Measurements from ENCODE around the gene AP1AR.

AP1AR gene, protein sequence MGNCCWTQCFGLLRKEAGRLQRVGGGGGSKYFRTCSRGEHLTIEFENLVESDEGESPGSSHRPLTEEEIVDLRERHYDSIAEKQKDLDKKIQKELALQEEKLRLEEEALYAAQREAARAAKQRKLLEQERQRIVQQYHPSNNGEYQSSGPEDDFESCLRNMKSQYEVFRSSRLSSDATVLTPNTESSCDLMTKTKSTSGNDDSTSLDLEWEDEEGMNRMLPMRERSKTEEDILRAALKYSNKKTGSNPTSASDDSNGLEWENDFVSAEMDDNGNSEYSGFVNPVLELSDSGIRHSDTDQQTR

DNA sequence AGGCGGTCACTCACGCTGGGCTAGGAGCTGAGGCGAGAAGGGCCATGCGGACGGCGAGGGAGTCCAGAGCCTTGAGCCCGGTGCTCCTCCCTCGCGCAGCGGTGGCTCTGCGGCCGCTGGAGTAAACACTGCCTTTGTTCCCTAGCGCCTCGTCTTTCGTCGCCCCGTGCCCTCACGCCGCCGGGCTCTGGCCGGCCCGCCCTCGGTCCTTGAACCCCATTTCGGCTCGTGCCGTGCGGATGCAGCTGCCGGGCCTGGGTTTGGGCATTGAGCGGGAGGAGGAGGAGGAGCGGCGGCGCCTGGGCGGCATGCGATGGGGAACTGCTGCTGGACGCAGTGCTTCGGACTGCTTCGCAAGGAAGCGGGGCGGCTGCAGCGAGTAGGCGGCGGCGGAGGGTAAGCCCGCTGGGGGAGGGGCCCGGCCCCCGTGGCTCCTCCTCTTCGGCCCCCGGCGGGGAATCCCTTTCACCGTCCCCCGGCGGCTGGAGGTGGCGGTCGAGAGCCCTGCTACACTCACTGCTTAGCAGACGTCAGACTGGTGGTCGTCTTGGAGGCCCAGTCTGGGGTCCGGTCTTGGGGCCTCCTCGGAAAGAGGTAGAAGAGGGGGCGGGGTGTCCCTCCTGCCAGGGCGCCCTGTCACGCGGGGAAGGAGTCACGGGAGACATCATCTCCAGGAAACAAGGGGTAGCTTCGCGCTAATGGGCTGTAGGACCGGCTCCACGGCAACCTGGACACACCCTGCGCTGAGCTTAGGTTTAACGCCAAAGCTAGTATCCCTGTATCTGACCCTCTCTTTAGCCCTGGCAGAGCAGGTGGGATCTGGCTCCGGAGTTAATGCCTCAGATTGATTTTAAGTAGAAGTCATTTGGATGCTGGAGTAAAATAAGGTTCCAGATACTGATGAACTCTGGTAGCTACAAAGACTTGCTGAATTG lies at the start of gene AP1AR:
TSS of gene AP1AR (plus strand) at position 9 of the 935 bp plus-strand sequence. CDS start at position 314, 305 bp downstream.
- DNase-seq (ENCODE audit: low spot score in 2 of 2) (peak; percentile 70 to 76), ATAC-seq (replicated peaks; ENCODE audit: extremely low read depth, poor library complexity, severe bottlenecking) (peak; percentile 59)

DNA sequence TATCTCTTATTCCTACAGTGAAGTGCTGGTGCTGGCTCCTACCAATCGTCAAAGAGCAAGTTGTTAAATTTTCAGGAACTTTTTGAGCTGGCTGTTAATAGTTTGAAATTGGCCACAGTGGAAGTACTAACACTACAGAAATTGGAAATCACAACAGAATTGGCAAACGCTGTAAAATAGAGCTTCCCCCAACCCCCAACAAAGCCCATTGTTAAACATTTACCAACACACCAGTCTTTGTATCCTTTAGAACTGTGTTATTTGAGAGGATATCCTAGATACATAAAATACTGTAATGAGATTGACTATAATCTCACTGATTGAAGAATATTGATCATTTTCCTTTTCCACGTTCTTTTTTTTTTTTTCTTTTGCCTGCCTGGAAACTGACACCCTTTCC lies 49.0 kb upstream of the AP1AR start:
- H3K4me1 Mint-ChIP-seq = no peaks in the 10 kb centered on the region
- no peaks in the 10 kb centered on the region for H3K36me3 Mint-ChIP-seq (ENCODE audit: insufficient read depth)
- no peak for ATAC-seq (replicated peaks; ENCODE audit: extremely low read depth, poor library complexity, severe bottlenecking)
- no peak overlapping the region for H3K27ac Mint-ChIP-seq (ENCODE audit: low read depth)
- no peak for DNase-seq (ENCODE audit: low spot score in 2 of 2)
- no peaks in the 10 kb centered on the region for H3K9me3 Mint-ChIP-seq
- no peaks in the 10 kb centered on the region for H3K27me3 Mint-ChIP-seq
- no peak overlapping the region for H3K4me3 Mint-ChIP-seq

More for the DNA sequence above, at the start of gene AP1AR:
- H3K4me1 Mint-ChIP-seq = peaks cover 19% of the 10 kb centered on the region
- H3K27ac Mint-ChIP-seq (ENCODE audit: low read depth) = peak within 1 kb of the TSS; percentile 95
- H3K27me3 Mint-ChIP-seq = no peaks in the 10 kb centered on the region
- peaks cover 11% of the 10 kb centered on the region for H3K36me3 Mint-ChIP-seq (ENCODE audit: insufficient read depth)
- peak within 1 kb of the TSS; percentile 83 for H3K4me3 Mint-ChIP-seq
- no peaks in the 10 kb centered on the region for H3K9me3 Mint-ChIP-seq

DNA sequence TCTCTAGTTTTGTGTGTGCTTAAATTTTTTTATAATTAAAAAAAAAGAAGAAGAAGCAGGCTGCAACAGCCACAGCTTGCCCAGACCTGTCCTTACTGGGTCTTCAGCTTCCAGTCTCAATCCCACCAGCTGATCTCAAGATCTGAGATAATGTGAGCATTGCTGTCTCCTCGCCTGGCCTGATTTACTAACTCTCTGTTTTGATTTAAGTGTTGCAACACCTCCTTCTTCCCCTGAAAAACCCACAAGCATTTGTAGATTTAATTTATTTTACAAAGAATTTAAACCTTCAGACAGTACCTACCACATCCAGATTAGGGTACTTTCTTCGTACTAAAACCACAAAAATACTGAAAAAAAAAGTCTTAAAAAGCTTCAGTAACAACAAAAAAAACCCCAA lies 48.3 kb upstream of the AP1AR start:
- H3K9me3 Mint-ChIP-seq = no peaks in the 10 kb centered on the region
- H3K36me3 Mint-ChIP-seq (ENCODE audit: insufficient read depth) = no peaks in the 10 kb centered on the region
- H3K27ac Mint-ChIP-seq (ENCODE audit: low read depth) = peak overlapping the region; percentile 52
- no peak overlapping the region for H3K4me3 Mint-ChIP-seq
- ATAC-seq (replicated peaks; ENCODE audit: extremely low read depth, poor library complexity, severe bottlenecking) (no peak), DNase-seq (ENCODE audit: low spot score in 2 of 2) (no peak)
- no peaks in the 10 kb centered on the region for H3K27me3 Mint-ChIP-seq
- no peaks in the 10 kb centered on the region for H3K4me1 Mint-ChIP-seq

DNA sequence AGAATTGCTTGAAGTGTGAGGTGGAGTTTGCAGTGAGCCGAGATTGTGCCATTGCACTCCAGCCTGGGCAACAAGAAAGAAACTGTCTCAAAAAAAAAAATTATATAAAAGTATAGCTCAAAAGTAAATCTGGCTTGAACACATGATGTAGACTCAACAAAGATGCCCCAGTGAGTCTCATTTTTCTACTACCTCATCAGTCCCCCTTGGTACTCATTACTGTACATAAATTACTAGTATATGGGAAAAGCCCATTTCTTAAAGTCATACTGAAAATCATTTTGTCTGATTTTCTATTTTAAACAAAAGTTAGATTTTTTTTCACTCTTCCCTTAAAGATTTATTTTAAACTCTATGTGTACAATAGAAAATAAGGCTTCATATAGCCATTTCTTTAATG lies 47.1 kb upstream of the AP1AR start:
- Mint-ChIP-seq H3K4me1 (no peaks in the 10 kb centered on the region), H3K4me3 (no peak overlapping the region), H3K9me3 (no peaks in the 10 kb centered on the region), H3K36me3 (ENCODE audit: insufficient read depth) (no peaks in the 10 kb centered on the region), H3K27ac (ENCODE audit: low read depth) (no peak overlapping the region), H3K27me3 (no peaks in the 10 kb centered on the region)
- DNase-seq (ENCODE audit: low spot score in 2 of 2) (no peak), ATAC-seq (replicated peaks; ENCODE audit: extremely low read depth, poor library complexity, severe bottlenecking) (no peak)

DNA sequence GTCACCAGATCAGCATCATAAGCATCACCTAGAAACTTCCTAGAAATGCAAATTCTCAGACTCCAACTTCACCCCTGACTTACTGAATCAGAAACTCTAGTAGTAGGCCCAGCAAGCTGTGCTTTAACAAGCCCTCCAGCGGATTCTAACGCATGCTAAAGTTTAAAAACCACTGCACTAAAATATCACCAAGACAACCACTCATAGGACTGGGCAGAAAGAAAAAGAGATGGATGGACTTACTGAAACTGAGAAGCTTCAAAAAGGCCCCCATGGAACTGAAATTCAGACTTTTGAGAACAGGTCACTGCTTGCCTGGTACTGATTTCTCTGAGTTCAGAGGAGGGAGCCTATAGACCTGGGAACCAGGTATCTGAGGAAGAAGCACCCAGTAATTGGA lies 46.3 kb upstream of the AP1AR start:
- no peak overlapping the region for H3K27ac Mint-ChIP-seq (ENCODE audit: low read depth)
- DNase-seq (ENCODE audit: low spot score in 2 of 2) (no peak), ATAC-seq (replicated peaks; ENCODE audit: extremely low read depth, poor library complexity, severe bottlenecking) (no peak)
- no peaks in the 10 kb centered on the region for H3K27me3 Mint-ChIP-seq
- no peaks in the 10 kb centered on the region for H3K9me3 Mint-ChIP-seq
- H3K36me3 Mint-ChIP-seq (ENCODE audit: insufficient read depth) = no peaks in the 10 kb centered on the region
- H3K4me1 Mint-ChIP-seq = no peaks in the 10 kb centered on the region
- H3K4me3 Mint-ChIP-seq = no peak overlapping the region

DNA sequence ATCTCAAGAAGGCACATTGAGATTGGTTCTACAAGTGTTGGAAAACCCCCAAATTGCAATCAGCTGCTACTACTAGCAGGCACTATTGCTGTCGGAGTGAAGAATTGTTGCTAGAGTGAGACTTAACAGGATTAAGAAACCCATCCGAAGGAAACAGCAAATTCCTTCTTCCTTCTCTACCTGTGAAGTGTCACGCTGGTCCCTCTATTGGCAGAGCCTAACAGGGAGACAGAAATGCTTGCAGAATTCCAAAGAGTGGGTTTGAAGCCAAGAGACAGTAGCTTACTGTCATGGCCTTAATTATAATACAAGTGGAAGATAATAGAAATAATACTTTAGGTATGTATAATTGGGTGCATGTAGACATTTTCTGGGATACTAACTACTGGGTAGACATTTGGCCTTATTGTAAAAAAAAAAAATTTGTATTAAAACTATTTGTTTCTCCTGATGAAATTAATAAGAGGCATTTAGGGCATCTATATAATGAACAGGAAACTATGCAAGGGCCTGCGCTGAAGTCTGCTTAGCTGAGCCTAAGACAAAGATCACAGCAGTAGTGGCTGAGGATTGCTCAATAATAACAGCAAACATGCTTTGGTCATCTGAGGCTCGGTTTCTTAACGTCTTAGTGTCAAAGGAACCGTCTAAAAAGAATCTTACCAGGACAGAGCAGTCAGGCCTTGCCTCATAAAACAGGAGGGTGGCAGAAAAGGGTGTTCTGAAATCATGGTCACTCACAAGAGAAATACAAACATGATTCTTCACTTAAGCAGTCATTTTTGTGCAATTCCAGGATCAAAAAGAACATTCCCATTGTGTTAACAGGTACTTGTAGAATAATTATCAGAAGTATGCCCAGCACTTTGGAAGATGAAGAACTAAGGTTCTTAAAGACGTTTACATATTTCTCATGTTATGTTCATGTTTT lies 45.6 kb upstream of the AP1AR start:
- no peak for ATAC-seq (replicated peaks; ENCODE audit: extremely low read depth, poor library complexity, severe bottlenecking)
- Mint-ChIP-seq H3K9me3 (no peaks in the 10 kb centered on the region), H3K27me3 (no peaks in the 10 kb centered on the region), H3K27ac (ENCODE audit: low read depth) (no peak overlapping the region), H3K36me3 (ENCODE audit: insufficient read depth) (no peaks in the 10 kb centered on the region), H3K4me3 (no peak overlapping the region), H3K4me1 (no peaks in the 10 kb centered on the region)
- DNase-seq (ENCODE audit: low spot score in 2 of 2) = no peak

DNA sequence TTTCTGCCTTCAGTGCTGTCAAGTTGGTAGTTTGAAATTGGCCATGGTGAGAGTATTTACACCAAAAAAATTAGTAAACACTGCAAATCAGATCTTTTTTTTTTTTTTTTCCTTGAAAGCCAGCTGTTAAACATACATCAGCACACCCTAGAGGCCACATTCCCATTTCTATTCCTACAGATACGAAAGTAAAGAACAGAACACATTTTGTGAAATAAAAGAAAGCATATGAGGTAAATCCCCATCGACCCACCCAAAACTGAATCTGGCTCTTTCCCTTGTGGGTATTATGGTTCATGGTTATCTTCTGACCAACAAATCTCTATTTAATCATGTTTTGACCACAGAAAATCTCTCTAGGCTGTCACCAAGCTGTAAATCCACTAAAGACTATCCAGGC lies 41.8 kb upstream of the AP1AR start:
- H3K36me3 Mint-ChIP-seq (ENCODE audit: insufficient read depth) = no peaks in the 10 kb centered on the region

DNA sequence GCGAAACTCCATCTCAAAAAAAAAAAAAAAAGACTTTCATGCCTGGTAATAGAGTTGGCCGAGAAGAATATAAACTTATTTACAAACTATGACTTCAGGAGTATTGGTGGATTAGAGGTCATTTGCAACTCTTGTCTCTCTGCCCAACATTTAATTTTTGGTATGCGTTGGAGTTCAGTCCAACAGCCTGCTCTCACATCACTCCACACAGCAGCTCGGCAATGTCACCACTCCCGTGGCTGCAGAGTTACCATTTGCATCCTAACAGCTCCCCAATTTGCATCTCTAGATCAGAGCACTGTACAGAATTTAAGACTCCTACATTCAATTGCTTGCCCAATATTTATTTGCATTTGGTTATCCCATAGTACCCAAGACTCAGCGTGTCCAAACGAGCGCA lies 40.9 kb upstream of the AP1AR start:
- Mint-ChIP-seq H3K4me1 (no peaks in the 10 kb centered on the region), H3K9me3 (no peaks in the 10 kb centered on the region), H3K27ac (ENCODE audit: low read depth) (no peak overlapping the region), H3K27me3 (no peaks in the 10 kb centered on the region), H3K36me3 (ENCODE audit: insufficient read depth) (no peaks in the 10 kb centered on the region), H3K4me3 (no peak overlapping the region)
- no peak for ATAC-seq (replicated peaks; ENCODE audit: extremely low read depth, poor library complexity, severe bottlenecking)
- DNase-seq (ENCODE audit: low spot score in 2 of 2) = no peak

More for the DNA sequence above, 41.8 kb upstream of the AP1AR start:
- H3K27me3 Mint-ChIP-seq = no peaks in the 10 kb centered on the region
- H3K27ac Mint-ChIP-seq (ENCODE audit: low read depth) = no peak overlapping the region
- H3K4me3 Mint-ChIP-seq = no peak overlapping the region
- no peak for ATAC-seq (replicated peaks; ENCODE audit: extremely low read depth, poor library complexity, severe bottlenecking)
- H3K4me1 Mint-ChIP-seq = no peaks in the 10 kb centered on the region
- H3K9me3 Mint-ChIP-seq = no peaks in the 10 kb centered on the region
- DNase-seq (ENCODE audit: low spot score in 2 of 2) = no peak

DNA sequence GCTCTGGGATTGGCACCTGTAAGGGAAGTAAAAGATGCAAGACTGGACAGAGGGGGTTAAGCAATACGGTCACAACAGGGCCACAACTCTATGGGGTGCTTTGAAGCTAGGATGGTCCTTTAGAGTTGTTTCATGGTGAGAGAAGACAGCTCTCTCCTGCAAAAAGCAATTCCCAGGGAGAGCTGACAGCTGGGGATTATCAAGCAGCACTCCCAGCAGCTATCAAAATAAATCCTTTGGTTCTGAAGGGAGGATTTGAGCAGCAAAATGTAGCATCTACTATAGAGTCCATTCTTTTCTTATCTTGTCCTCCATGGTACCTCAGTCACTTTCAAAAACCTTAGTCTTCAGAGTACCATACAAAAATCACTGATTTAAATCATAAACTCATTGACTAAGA lies 35.1 kb upstream of the AP1AR start:
- no peak overlapping the region for H3K4me3 Mint-ChIP-seq

DNA sequence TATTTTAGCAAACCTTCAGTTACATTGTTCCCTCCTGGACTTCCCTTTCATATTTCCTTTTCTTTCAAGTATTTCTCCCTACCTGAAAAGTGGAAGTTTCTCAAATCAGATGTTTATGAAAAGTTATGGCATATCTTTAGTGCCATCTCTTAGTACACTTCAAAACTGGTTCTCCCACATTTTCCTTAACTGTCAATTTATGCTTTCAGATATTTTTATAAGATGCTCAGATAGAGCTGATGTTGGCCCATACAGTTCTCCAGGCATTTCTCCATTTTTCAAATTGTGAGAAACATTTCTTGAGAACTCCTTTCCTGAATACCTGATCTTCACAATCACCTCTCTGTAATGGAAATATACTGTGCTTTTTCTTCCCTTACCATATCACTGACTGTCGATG lies 32.5 kb upstream of the AP1AR start:
- Mint-ChIP-seq H3K4me1 (no peaks in the 10 kb centered on the region), H3K4me3 (no peak overlapping the region), H3K27me3 (no peaks in the 10 kb centered on the region), H3K27ac (ENCODE audit: low read depth) (no peak overlapping the region), H3K9me3 (no peaks in the 10 kb centered on the region), H3K36me3 (ENCODE audit: insufficient read depth) (no peaks in the 10 kb centered on the region)
- ATAC-seq (replicated peaks; ENCODE audit: extremely low read depth, poor library complexity, severe bottlenecking) = no peak
- no peak for DNase-seq (ENCODE audit: low spot score in 2 of 2)

More for the DNA sequence above, 35.1 kb upstream of the AP1AR start:
- H3K36me3 Mint-ChIP-seq (ENCODE audit: insufficient read depth) = no peaks in the 10 kb centered on the region
- H3K9me3 Mint-ChIP-seq = no peaks in the 10 kb centered on the region
- DNase-seq (ENCODE audit: low spot score in 2 of 2) = no peak
- H3K27ac Mint-ChIP-seq (ENCODE audit: low read depth) = no peak overlapping the region
- no peaks in the 10 kb centered on the region for H3K4me1 Mint-ChIP-seq
- H3K27me3 Mint-ChIP-seq = no peaks in the 10 kb centered on the region
- ATAC-seq (replicated peaks; ENCODE audit: extremely low read depth, poor library complexity, severe bottlenecking) = no peak

DNA sequence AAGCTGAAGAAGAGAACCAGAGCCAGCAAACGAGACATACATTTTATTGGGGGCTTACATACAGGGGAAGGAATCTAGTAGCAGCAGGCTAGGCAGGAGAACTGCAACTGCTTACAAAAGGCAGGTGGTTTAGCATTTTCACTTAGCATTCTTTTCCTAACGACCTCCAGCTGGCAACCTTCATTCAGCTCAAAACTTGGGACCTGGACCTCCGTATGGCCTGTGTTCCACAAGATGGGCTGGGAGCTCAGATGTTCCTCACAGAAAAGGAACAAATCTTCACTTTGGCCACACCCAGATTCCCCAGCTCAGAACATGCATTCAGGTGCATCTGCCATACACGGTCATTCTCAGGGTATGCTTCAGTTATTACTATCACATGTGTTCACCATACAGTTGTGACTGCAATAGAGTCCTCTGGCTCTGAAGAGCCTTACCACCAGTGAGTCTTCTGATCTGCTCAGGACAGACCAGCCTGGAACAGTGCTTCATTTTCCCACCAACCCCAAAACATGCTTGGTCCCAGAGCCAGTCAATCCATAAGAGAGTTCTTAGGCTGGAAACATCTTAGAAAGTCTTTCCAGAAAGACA lies 29.6 kb upstream of the AP1AR start:
- no peak overlapping the region for H3K27ac Mint-ChIP-seq (ENCODE audit: low read depth)
- no peaks in the 10 kb centered on the region for H3K4me1 Mint-ChIP-seq
- DNase-seq (ENCODE audit: low spot score in 2 of 2) (no peak), ATAC-seq (replicated peaks; ENCODE audit: extremely low read depth, poor library complexity, severe bottlenecking) (no peak)
- H3K9me3 Mint-ChIP-seq = no peaks in the 10 kb centered on the region
- H3K4me3 Mint-ChIP-seq = no peak overlapping the region
- H3K27me3 Mint-ChIP-seq = no peaks in the 10 kb centered on the region
- no peaks in the 10 kb centered on the region for H3K36me3 Mint-ChIP-seq (ENCODE audit: insufficient read depth)

DNA sequence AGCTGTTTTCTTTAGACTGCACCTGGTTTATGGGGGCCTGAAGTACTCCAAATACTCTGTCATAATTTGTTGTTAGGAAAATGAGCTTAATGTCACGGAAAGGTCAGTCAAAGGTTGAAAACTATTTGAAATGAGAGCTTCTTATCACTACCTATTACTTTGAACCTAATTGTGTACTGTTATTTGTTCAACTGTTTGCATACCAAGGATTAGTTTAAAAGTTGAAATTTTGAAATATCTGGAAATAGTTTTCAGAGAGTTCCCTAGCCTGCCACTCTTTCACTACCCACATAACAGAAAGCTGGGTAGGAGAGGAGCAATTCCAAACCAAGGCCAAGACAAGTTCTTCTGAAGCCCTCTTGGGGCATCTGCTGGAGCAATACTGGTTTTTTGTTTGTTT lies 28.0 kb upstream of the AP1AR start:
- Mint-ChIP-seq H3K27ac (ENCODE audit: low read depth) (no peak overlapping the region), H3K36me3 (ENCODE audit: insufficient read depth) (no peaks in the 10 kb centered on the region), H3K27me3 (no peaks in the 10 kb centered on the region), H3K4me1 (no peaks in the 10 kb centered on the region), H3K4me3 (no peak overlapping the region), H3K9me3 (no peaks in the 10 kb centered on the region)
- ATAC-seq (replicated peaks; ENCODE audit: extremely low read depth, poor library complexity, severe bottlenecking) = no peak
- no peak for DNase-seq (ENCODE audit: low spot score in 2 of 2)
